Stimulated activated CD4-positive, alpha-beta T cell treated with anti-CD3 and anti-CD28 coated beads, Interleukin-2, amount 100 ng/mL, for 24 hours (primary cell): ENCODE data around the gene ATG16L2.
"Not testable (repeated sequence)": the region's sequence is repeated elsewhere in the genome, so short reads cannot be mapped to it uniquely, and the experiment has no call there.

Experiments
- DNase-seq, 2 donors: peaks; one replicate each; pipeline ENCODE4 v3.0.0-alpha.2; 2020

ATG16L2 gene

GRCh38 chr11:72856065-72856464 lies 41.9 kb downstream of the ATG16L2 start:
- no peak for DNase-seq

GRCh38 chr11:72856551-72857345 lies 42.5 kb downstream of the ATG16L2 start:
- DNase-seq = no peak

GRCh38 chr11:72858267-72858666 lies 44.1 kb downstream of the ATG16L2 start:
- not testable (repeated sequence) for DNase-seq

GRCh38 chr11:72859126-72859525 lies 44.9 kb downstream of the ATG16L2 start:
- DNase-seq = no peak

GRCh38 chr11:72860010-72860409 lies 45.8 kb downstream of the ATG16L2 start:
- no peak for DNase-seq

GRCh38 chr11:72860592-72860991 lies 46.4 kb downstream of the ATG16L2 start:
- DNase-seq = no peak

- no peak for DNase-seq
These were observed 48.9 kb downstream of the ATG16L2 start for GRCh38 chr11:72863091-72863490.

GRCh38 chr11:72863916-72864315 lies 49.7 kb downstream of the ATG16L2 start:
- no peak for DNase-seq

GRCh38 chr11:72864702-72865655 lies 50.8 kb downstream of the ATG16L2 start:
- DNase-seq = no peak

GRCh38 chr11:72867970-72868369 lies 53.8 kb downstream of the ATG16L2 start:
- no peak for DNase-seq

- DNase-seq = no peak
These were observed 55.6 kb downstream of the ATG16L2 start for GRCh38 chr11:72869831-72870230.

GRCh38 chr11:72871119-72871518 lies 56.9 kb downstream of the ATG16L2 start:
- no peak for DNase-seq

- no peak for DNase-seq
These were observed 57.8 kb downstream of the ATG16L2 start for GRCh38 chr11:72872012-72872411.

- DNase-seq = no peak
These were observed 61.5 kb downstream of the ATG16L2 start for GRCh38 chr11:72875736-72876135.

- no peak for DNase-seq
These were observed 61.9 kb downstream of the ATG16L2 start for GRCh38 chr11:72876147-72876546.
